HG03565 (cell line): ENCODE results near the gene CUL3.
A peak's percentile ranks its signal among the peaks of the same experiment; 100 is the strongest.
"Not testable (repeated sequence)": the region's sequence is repeated elsewhere in the genome, so short reads cannot be mapped to it uniquely, and the experiment has no call there.

Source experiments
- ATAC-seq: cut with Tn5 transposase; IDR thresholded peaks from one replicate; pipeline ENCODE4 v1.9.1; 2021; ENCODE audit warnings: mild to moderate bottlenecking, moderate library complexity; ENCODE audit not compliant: unreplicated experiment

Gene CUL3

DNA sequence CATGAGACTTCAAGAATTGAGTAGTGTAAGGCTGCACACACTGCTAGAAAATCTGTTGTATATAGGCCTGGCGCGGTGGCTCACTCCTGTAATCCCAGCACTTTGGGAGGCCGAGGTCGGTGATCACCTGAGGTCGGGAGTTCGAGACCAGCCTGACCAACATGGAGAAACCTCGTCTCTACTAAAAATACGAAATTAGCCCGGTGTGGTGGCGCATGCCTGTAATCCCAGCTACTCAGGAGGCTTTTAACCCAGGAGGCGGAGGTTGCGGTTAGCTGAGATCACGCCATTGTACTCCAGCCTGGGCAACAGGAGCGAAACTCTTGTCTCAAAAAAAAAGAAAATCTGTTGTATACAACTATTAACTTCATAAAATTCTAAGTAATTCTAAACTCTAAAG is 2.1 kb downstream of the CUL3 start:
- ATAC-seq: not testable (repeated sequence)

DNA sequence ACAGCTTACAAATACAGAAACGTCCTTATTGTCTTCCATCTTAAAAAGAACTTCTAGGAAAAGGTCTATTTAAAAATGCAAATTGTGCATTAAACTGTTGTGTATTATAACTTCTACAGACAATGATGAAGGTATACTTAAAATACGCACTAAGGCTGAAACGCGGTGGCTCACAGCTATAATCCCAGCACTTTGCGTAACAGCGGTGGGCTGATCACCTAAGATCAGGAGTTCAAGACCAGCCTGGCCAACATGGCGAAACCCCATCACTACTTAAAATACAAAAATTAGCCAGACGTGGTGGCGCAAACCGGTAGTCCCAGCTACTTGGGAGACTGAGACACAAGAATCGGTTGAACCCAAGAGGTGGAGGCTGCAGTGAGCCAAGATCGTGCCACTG is 4.9 kb downstream of the CUL3 start:
- ATAC-seq: no peak

DNA sequence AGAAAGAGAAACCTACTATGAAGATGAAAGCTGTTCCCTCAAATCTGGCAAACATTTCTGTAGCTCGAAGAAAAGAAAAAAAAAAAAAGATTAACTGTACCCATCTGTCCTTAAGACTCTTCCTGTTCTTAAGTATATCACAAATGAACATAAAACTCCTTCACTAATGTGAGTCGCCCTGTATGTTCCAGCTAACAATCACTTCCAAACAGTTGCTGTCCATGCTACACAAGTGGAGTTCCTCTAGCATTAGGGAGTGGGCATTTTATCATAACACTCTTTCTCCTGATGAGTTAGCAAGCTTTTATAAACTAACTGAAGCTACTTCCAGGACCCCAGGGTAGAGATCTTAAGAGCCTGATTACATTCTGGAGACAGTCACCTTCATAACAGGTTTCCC is 5.8 kb downstream of the CUL3 start:
- no peak for ATAC-seq

DNA sequence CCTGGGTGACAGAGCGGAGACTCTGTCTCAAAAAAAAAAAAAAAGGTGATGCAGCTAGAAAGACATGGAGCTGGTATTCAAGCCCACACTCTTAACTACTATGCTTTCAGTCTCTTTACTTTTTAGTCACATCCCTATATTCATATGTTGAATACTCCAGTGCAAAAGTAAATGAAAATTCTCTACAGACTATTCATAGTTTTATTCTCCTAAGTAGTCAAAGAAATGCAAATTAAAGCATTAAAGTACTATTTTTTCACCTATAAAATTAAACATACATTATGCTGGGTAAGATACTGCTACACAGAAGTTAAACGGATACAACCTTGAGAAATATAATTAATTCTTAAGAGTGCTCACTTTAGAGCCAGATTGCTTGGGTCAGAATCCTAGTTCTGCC is 7.6 kb downstream of the CUL3 start:
- ATAC-seq: no peak

DNA sequence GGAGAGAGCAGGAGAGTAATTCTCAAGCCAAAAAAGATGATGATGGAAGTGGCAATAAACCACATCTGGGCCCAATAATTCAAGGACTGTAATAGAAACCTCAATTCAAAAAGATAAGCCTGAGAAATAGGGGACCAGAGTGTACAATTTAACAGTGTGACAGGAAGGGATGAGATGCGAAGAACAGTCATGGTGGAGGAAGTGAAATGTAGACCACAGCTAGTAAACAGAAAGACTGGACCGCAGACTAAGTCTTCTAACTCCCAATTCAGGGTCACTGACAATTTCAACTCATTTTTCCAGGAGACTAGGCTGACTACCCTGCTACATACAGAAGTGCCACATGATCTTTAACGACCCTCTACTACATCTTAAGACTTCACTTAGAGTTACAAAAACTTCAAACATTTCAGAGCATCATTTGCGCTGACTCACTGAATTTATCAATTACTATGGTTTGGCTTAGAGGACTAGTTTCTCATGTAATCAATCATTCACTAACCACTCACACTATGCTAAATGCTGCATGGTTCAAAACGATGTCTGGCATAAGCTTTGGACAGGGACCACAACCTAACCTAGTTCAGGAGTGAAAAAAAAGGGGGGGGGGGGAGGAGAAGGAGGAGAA is 9.0 kb downstream of the CUL3 start:
- peak; percentile 58 for ATAC-seq

DNA sequence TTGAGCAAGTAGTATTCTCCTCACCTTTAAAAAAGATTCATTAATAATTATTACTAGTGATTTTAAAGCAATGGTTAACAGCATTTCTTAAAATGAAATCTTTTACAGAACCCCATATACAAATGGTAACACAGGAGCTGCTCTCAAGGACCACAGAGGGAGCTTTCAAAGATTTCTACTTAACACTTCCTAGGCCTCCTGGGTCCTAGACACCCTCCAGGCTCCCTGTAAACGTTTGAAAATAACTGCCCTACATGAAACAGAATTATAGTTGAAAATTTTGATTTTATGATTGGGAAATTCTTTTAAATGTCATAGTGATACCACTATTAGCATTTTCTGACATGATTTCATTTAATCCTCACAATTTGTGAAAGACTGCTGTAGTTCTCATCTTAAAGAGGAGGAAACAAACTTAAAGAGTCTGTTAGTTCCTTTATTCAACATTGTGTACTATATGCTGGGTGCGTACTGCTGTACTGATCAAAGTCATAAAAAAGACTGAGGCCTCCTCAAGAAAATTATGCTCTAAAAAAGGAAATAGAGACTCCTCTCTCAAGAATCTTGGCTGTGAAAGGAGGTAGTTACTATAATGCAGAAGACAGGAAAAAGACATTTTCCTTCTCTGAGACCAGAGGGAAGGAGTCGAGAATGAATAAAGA is 10.6 kb downstream of the CUL3 start:
- no peak for ATAC-seq

DNA sequence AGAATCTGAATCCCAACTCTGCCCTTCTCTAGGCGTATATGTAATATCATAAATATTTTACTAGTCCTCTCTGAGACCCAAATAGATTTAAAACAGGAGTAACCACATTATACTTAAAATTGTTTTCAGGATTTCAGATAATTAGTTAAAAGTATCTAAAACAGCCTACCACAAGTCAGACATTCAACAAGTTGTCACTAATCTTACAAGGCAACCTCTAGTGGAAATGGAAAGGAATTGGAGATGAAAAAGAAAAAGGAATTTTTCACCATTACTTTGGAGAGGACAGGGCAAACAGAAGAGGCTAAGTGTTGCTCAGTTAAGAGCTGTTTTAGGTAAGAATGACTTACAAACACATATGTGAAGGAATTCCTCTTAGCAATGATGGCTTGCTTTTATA is 11.4 kb downstream of the CUL3 start:
- ATAC-seq: no peak

DNA sequence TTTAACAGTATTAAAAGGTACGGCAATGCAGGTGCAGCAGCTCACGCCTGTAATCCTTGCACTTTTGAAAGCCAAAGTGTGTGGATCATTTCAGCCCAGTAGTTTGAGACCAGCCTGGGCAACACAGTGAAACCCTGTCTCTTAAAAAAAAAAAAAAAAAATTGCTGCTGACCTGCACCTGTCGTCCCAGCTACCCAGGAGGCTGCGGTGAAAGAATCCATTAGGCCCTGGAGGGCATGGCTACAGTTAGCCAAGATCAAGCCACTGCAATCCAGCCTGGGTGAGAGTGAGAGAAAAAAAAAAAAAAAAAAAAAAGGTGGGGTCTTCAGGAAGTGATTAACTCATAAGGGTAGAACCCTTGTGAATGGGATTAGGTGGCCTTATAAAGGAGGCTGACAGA is 12.8 kb downstream of the CUL3 start:
- no peak for ATAC-seq

DNA sequence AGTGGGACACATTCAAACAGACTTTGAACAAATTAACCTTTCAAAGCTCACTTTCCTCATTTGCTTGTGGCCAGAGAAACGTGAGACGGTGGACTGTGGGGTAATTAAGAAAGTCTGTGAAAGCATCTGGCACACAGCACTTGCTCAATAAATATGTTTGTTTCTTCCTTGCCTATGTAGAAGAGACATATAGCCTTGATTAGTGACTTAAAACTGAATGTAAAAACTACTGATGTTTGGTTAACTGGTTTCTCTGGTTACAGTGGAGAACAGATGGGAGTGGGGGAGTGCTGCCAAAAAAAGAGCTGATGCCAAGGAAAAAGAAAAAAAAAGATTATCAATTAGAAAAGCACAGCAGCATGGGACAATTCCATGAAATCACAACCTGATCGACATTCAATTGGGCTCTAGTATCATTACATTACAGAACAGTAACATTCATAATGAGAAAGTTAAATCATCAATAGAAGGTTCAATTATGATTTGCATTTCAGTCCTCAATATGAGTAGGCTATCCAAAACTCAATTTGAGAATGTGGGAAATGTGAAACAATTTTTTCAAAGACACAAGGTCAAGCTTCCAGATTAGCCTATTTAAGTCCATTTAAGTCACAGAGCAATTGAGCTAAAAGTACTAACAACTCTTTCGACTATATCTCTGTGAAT is 14.7 kb downstream of the CUL3 start:
- no peak for ATAC-seq

DNA sequence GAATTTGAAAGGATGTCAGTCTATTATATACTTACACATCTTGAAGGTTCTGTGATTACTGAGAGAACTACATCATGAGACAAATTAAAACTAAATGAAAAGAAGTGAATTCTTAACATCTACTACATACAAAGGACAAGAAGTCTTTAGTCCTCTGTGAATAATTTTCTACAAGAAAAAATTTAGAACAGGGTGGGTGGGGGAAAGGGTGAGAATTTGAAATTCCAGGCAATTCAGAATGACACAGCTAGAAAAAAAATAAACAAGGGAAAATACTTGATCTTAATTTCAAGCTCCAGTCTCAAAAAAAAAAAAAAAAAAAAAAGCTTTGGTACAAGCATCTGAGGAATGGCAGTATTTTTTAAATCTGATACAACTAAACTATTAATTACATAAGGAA is 15.5 kb downstream of the CUL3 start:
- ATAC-seq: no peak

DNA sequence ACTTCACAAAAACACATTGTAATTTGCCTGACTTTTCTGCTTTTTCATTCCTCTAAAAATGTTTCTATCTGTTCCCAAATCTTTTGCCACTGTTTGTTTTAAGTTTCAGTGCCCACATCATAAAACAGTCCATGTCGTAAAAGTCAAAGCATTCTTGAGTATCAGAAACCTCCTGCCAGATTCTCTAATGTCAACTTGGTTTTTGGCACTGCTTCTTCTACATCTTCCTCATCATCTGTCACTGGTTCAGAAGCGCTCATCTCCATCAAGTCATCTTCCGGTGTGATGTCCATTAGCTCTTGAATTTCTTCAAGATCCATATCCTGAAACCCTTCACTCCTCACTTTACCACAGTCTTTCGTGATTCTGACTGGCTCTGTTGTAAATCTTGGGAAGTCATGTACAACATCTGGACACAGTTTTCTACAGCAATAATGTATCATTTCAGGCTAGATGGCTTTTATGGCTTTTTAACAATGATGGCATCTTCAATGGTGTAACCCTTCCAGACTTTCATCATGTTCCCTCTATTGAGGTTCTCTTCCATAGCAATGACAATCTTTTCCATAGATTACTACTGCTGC is 19.6 kb downstream of the CUL3 start:
- no peak for ATAC-seq

DNA sequence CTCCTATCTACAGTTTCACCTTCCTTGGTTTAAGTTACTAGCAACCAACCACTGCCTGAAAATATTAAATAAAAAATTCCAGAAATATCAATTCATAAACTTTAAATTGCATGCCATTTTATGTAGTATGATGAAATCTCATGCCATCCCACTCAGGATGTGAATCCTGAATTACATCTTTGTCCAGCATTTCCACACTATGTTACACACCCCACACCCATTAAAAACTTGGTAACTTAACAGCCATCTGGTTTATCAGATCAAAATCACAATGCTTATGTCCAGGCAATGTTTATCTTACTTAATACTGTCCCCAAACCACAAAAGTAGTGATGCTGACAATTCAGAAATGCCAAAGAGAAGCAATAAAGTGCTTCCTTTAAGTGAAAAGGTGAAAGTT is 21.6 kb downstream of the CUL3 start:
- ATAC-seq: no peak

DNA sequence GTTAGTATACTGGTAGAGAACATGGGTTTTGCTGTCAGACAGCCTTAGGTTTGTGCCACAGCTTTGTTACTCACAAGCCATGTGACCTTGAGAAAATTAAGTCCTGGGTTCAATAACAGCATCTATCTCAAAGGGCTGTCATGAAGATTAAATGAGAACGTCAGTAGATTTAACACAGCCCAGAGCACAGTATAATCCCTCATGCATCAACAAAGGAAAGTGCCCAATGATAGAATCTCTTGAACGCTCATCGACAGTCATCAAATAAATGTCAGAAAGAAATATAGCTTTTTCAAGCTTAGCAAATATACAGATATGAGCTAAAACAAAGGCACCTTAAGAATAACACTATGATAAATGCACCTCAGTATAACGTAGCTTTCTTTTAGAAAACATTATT is 22.3 kb downstream of the CUL3 start:
- no peak for ATAC-seq

DNA sequence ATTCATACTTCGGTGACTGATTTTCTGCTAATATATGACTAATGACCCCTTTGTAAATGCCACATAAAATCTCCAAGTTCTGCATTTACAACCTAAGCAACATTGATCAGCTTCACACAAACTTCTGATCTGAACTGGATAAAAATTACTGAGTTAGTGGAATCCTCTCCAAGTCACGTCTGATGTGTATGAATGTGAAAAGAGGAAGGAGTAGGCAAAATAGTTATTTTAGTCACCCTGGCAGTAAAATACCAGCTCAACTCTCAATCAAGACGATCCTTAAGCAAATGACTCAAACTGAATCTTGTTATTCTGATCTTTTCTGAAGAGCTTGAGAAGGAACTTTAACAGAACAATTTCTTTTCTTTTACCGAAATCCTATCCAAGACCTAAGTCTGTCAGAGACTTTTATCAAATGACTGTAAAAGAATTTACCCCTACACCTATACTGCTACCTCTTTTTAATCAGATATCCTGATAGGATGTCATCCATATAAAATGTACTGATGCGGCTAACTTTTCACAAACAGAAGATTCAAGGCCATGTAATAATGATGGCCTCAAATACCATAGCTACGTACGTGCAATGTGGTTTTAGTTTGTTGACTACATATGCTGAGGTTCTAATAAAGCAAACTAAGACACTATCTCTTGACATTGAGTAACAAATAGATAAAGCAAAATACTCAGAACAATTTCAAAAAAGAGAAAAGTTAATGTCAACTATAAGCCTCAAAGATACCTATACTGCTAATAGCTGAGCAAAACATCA is 23.7 kb downstream of the CUL3 start:
- ATAC-seq: peak; percentile 75

DNA sequence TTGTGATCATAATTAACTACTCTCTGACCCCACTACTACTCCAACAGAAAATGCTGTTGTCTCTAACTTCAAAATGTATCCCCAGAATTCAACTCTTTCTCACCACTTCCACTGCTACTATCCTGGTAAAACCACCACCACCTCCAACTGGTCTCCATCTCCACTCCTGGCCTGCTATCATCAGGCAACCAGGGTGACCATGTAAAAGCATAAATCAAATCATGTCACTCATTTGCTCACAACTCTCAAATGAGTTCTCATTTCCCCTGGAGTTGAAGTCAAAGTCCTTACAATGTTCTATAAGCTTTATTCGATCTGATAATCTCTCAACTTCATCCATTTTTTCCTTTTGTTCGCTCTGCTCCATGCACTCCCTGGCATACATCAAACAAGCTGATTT is 24.6 kb downstream of the CUL3 start:
- ATAC-seq: no peak

DNA sequence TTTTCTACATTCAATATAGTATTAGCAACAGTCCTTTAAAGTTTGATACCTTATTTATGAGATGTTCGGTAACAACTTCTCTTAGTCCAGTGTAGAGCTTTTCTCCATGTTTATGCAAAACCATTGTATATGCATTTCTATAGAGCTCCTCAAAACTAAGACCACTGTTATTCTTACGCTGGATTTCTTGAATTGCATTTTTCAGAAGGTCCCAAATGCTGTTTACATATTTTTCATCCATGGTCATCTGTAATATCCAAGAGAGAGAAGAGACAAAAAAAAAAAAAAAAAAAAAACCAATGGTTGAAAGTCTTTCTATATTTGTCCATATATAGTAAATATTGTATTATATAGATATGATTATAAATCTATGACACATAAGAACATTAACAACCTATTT is 27.6 kb downstream of the CUL3 start:
- ATAC-seq: no peak

DNA sequence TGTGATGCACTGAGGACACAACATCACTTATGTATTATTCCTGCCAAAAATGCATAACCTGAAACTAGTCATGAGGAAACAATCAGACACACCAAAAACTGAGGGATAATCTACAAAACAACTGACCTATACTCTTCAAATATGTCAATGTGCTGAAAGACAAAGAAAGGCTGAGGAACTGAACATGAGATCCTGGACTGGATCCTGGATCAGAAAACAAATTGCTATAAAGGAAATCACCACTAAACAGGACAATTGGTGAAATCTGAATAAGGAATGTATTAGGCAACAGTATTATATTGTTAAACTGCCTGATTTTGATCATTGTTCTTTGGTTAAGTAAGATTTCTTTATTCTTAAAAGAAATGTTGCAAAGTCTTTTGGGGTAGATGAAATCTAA is 28.8 kb downstream of the CUL3 start:
- no peak for ATAC-seq

DNA sequence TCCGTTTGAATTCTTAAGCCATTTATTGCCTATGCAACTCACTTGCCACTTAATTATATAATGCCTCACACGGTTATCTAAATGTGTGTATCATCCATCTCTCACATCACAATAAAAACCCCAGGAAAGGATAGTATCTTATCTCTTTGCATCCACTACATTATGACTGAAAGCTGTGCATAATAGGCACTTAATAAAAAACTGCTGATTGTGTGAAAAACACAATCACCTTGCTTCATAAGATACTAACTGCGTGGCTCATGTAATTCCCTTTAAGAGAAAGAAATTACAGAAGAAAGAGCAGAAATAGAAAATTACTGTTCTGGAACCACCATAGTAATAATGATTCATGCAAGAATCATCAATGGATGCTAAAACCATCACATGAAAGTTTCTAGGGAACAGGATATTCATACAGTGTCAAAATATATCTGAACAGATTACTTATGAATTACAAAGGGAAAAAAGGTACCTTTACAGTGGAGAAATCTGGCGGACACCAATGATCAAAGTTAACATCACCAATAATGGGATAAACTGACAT is 29.3 kb downstream of the CUL3 start:
- ATAC-seq: no peak

DNA sequence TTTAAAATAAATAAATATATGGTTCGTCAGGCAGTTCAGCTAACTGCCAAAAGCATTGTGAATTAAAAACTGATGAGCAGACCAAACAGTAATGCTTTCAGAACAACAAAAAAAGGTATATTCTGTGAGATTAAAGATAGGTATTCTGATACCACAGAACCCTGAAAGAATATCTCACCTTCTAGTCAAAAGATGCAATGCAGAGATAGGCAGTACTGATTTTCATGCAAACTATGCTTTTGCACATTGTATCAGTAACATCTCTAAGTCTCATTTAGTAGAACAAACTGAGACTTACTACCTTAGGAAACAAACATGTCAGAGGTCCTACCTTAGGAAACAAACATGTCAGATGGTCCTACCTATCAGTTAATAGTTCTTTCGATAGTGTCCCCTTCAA is 32.4 kb downstream of the CUL3 start:
- no peak for ATAC-seq

DNA sequence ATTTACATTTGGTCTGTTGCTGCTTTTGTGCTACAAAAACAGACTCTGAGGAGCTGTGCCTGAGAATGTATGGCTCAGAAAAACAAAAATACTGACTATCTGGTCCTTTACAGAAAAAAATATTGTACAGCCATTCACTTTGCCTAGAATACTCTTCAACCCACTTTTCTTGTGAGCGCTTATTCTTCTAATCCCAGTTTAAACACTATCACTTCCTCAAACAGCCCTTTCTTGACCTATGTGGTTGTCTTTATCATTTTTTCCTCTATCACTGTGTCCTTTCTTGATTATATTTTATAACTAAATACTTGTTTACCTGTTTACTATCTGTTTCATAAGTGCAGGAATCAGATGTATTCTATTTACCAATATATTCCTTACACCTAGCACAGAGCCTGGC is 33.5 kb downstream of the CUL3 start:
- ATAC-seq: no peak

DNA sequence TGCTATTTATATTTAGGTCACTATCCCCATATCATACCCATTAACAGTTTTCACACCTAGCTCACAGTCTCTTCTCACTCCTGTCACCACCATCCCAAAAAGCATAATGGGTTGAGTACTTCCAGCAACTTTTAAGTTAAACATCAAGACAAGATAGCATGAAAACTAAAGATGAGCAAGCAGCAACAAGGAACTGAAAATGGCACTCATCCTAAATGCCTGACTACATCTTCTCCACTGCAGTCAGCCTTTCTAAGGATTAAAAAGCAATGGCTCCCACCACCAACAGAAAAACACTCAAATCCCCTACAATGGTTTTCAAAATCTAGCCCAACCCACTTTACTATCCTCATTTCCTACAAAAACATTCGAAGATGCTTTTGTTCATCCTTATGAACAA is 38.2 kb downstream of the CUL3 start:
- no peak for ATAC-seq
